ENCODE data around the gene TMEM8B.

DNA sequence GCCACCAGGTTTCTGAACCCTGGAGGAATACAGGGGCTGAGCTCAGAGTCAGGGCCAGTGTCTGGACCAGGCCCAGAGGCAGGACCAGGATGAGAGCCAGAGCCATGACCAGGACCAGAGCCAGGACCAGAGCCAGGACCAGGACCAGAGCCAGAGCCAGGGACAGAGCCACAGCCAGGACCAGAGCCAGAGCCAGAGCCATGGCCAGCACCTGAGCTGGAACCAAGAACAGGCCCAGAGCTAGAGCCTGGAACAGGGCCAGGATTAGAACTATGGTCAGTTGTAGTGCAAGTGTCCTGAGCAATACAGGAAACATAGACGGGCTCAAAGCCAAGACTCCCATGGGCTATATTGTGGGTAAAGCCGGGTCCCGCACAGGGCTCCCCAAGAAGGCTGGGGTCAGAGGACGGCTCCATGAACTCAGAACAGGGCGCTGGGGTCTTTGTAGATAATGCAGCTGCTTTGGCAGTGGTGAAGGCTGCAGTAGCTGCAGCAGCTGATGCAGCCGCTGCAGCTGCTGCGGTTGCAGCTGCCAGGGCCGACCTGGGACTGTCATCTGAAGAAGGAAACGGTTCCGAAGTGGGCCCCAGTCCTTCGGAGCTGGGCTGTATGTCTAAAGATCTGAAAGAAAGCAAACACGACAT is 17.5 kb upstream of the TMEM8B start:
- TF ChIP-seq, protein P1, sequence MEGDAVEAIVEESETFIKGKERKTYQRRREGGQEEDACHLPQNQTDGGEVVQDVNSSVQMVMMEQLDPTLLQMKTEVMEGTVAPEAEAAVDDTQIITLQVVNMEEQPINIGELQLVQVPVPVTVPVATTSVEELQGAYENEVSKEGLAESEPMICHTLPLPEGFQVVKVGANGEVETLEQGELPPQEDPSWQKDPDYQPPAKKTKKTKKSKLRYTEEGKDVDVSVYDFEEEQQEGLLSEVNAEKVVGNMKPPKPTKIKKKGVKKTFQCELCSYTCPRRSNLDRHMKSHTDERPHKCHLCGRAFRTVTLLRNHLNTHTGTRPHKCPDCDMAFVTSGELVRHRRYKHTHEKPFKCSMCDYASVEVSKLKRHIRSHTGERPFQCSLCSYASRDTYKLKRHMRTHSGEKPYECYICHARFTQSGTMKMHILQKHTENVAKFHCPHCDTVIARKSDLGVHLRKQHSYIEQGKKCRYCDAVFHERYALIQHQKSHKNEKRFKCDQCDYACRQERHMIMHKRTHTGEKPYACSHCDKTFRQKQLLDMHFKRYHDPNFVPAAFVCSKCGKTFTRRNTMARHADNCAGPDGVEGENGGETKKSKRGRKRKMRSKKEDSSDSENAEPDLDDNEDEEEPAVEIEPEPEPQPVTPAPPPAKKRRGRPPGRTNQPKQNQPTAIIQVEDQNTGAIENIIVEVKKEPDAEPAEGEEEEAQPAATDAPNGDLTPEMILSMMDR (IDR thresholded peaks at IDR 0.05; ENCODE audit: insufficient read depth, low read length), result no peak
- no peak for TF ChIP-seq POLR2AphosphoS5 (IDR thresholded peaks at IDR 0.05; ENCODE audit: low read depth)
- TF ChIP-seq GABPA (IDR thresholded peaks at IDR 0.05; ENCODE audit: low read depth), result no peak
- TF ChIP-seq, protein P2, sequence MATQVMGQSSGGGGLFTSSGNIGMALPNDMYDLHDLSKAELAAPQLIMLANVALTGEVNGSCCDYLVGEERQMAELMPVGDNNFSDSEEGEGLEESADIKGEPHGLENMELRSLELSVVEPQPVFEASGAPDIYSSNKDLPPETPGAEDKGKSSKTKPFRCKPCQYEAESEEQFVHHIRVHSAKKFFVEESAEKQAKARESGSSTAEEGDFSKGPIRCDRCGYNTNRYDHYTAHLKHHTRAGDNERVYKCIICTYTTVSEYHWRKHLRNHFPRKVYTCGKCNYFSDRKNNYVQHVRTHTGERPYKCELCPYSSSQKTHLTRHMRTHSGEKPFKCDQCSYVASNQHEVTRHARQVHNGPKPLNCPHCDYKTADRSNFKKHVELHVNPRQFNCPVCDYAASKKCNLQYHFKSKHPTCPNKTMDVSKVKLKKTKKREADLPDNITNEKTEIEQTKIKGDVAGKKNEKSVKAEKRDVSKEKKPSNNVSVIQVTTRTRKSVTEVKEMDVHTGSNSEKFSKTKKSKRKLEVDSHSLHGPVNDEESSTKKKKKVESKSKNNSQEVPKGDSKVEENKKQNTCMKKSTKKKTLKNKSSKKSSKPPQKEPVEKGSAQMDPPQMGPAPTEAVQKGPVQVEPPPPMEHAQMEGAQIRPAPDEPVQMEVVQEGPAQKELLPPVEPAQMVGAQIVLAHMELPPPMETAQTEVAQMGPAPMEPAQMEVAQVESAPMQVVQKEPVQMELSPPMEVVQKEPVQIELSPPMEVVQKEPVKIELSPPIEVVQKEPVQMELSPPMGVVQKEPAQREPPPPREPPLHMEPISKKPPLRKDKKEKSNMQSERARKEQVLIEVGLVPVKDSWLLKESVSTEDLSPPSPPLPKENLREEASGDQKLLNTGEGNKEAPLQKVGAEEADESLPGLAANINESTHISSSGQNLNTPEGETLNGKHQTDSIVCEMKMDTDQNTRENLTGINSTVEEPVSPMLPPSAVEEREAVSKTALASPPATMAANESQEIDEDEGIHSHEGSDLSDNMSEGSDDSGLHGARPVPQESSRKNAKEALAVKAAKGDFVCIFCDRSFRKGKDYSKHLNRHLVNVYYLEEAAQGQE (IDR thresholded peaks at IDR 0.05; ENCODE audit: insufficient replicate concordance, low read depth), result no peak
